ENCODE data around the gene ABHD6.

DNA sequence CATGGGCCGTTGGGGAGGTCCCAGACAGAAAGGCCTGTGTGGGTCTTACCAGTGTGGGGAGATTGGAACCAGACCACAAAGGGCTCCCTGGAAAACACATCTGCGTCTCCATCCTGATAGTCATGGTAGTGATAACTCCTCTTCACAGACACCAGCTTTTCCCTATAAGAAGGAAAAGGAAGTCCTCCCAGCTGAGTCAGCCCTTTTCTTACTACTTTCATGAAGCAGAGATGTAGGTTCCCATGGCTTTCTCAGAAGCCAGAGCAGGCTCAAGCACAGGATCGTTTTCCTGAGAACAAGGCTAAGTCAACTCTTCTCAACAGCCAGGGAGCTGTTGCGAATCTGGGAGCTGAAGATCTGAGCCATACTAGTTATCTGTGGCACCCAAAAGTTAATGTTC is 32.9 kb upstream of the ABHD6 start:
- TF ChIP-seq CTCF (IDR thresholded peaks at IDR 0.05; ENCODE audit: poor library complexity) (no peak), EZH2 (IDR thresholded peaks at IDR 0.05; ENCODE audit: borderline replicate concordance) (no peak)
